ENCODE results near the gene GALC.

Gene GALC

GRCh38 chr14:87888136-87888999 lies 104.6 kb downstream of the GALC start:
- Histone ChIP-seq H3K4me3 (ENCODE audit: low read depth in 1 of 2, low read length in 2 of 2) (no peak overlapping the region), H3K79me2 (ENCODE audit: insufficient read depth, low read length) (no peaks in the 10 kb centered on the region), H3K4me2 (ENCODE audit: insufficient read depth, low read length) (no peak overlapping the region), H2AFZ (ENCODE audit: low read depth, low read length) (no peak overlapping the region), H3K27me3 (ENCODE audit: insufficient read depth, low read length, poor library complexity) (no peaks in the 10 kb centered on the region), H3K9ac (ENCODE audit: low read depth, low read length) (no peak overlapping the region), H3K4me1 (ENCODE audit: insufficient read depth, low read length) (no peaks in the 10 kb centered on the region), H3K27ac (ENCODE audit: low read length) (no peak overlapping the region), H4K20me1 (ENCODE audit: insufficient read depth, low read length) (no peaks in the 10 kb centered on the region), H3K36me3 (ENCODE audit: insufficient read depth, low read length) (no peaks in the 10 kb centered on the region), H3K9me3 (ENCODE audit: insufficient read depth, low read length, severe bottlenecking) (no peaks in the 10 kb centered on the region)
- peak; percentile 42 for DNase-seq
- no peak for ATAC-seq (ENCODE audit: insufficient read depth, low read depth)
- TF ChIP-seq, protein P1, sequence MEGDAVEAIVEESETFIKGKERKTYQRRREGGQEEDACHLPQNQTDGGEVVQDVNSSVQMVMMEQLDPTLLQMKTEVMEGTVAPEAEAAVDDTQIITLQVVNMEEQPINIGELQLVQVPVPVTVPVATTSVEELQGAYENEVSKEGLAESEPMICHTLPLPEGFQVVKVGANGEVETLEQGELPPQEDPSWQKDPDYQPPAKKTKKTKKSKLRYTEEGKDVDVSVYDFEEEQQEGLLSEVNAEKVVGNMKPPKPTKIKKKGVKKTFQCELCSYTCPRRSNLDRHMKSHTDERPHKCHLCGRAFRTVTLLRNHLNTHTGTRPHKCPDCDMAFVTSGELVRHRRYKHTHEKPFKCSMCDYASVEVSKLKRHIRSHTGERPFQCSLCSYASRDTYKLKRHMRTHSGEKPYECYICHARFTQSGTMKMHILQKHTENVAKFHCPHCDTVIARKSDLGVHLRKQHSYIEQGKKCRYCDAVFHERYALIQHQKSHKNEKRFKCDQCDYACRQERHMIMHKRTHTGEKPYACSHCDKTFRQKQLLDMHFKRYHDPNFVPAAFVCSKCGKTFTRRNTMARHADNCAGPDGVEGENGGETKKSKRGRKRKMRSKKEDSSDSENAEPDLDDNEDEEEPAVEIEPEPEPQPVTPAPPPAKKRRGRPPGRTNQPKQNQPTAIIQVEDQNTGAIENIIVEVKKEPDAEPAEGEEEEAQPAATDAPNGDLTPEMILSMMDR (IDR thresholded peaks at IDR 0.05; ENCODE audit: borderline replicate concordance, extremely low read depth, low read length, poor library complexity, severe bottlenecking), result peak; percentile 72
- TF ChIP-seq EZH2 (IDR thresholded peaks at IDR 0.05; ENCODE audit: borderline replicate concordance, low read depth, low read length, severe bottlenecking), result no peak

DNA sequence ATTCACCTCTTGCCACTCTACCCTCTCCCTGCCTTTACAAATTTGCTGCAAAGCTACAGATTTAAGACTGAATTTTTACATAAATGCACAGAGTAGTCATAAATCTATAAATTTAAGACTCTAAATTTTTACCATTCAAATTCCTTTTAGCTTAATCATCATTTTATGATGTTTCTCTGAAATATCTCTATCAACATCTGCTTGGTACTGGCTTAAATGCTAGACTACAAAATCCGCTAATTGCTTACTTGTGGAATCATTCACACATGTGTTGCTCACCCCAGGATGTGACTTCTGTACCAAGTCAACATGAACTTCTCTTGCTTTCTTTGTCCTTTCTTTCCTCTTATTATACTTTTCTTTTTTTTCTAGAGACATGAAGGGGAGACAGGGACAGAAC lies 109.2 kb downstream of the GALC start:
- Histone ChIP-seq H3K4me1 (ENCODE audit: insufficient read depth, low read length) (no peaks in the 10 kb centered on the region), H3K27ac (ENCODE audit: low read length) (no peak overlapping the region), H2AFZ (ENCODE audit: low read depth, low read length) (no peak overlapping the region), H3K79me2 (ENCODE audit: insufficient read depth, low read length) (no peaks in the 10 kb centered on the region), H4K20me1 (ENCODE audit: insufficient read depth, low read length) (no peaks in the 10 kb centered on the region), H3K27me3 (ENCODE audit: insufficient read depth, low read length, poor library complexity) (no peaks in the 10 kb centered on the region), H3K4me2 (ENCODE audit: insufficient read depth, low read length) (no peak overlapping the region), H3K4me3 (ENCODE audit: low read depth in 1 of 2, low read length in 2 of 2) (no peak overlapping the region), H3K9ac (ENCODE audit: low read depth, low read length) (no peak overlapping the region), H3K9me3 (ENCODE audit: insufficient read depth, low read length, severe bottlenecking) (no peaks in the 10 kb centered on the region), H3K36me3 (ENCODE audit: insufficient read depth, low read length) (no peaks in the 10 kb centered on the region)
- DNase-seq (no peak), ATAC-seq (ENCODE audit: insufficient read depth, low read depth) (no peak)
- TF ChIP-seq, protein P1 (IDR thresholded peaks at IDR 0.05; ENCODE audit: borderline replicate concordance, extremely low read depth, low read length, poor library complexity, severe bottlenecking), result no peak
- no peak for TF ChIP-seq EZH2 (IDR thresholded peaks at IDR 0.05; ENCODE audit: borderline replicate concordance, low read depth, low read length, severe bottlenecking)

Measured in DND-41 (cell line).